HG03097 (cell line): ENCODE results near the gene DLGAP4.

ENCODE experiments used
- ATAC-seq: cut with Tn5 transposase; IDR thresholded peaks from one replicate; pipeline ENCODE4 v1.9.1; 2021; ENCODE audit not compliant: unreplicated experiment, low FRiP score

Gene DLGAP4

DNA sequence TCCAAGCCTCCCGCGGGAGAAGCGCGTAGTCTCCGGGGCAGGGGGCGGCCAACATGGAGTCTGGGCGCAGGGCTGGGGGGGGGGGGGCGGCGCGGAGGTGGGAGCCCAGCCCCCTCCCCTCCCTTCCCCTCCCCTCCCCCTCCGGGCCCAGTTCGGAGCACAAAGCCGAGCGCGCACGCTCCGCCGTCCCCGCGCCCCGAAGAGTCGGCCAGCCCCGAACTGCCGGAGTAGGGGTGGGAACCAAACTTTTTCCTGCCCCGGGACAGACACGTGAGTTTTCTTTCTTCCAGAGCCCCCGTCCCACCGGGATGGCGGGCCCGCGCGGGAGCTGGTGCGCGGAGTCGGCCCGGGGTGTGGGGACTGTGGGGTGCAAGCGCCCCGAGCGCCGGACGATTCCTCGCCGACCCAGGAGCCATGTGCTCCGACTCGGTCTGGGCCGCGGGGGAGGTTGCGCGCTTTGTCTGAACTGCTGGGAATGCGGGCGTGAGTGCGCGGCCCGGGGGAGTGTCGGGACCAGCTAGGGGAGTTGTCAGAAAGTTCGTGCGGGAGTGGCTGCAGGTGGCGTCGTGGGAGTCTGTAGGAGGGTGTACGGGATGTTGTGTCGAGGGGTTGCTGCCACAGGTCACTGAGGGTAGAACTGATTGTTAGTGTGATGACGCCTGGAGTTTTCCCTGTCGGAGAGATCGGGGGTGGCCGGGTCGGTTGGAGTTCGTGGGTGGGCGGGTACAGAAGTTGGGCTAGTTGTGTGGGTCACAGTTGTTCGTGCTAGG lies 268.4 kb downstream of the DLGAP4 start:
- no peak for ATAC-seq

DNA sequence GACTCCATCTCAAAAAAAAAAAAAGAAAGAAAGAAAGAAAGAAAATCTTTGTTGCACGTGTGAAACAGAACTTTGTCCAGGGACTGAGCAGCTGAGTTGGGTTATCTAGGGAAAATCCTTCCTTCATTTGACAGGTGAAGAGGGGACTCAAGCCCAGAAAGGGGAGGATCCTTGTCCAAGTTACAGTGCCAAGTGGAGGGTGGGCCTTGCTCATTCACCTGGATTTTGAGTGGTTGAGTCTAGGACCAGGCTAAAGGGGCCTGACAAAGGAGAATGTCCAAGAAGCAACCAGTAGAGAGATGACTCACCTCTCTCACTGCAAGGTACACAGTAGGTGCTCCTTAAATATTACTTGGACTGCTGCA lies 269.9 kb downstream of the DLGAP4 start:
- ATAC-seq: no peak
